Posterior cingulate gyrus (tissue), 11 donors: Measurements from ENCODE around the gene CHN2.

Experiments used
- DNase-seq, 10 donors: peaks; one replicate each; pipeline versions ENCODE4 v3.0.0 to v3.0.0-alpha.2; 2020 to 2021; ENCODE audit warnings: mixed read lengths in 3 of 10
- intact Hi-C: fragments of 100-400 bp; cut with DNase I; formaldehyde crosslinking; loops from one replicate; pipeline ENCODE4 v1.15.1; 2023

Gene CHN2

DNA sequence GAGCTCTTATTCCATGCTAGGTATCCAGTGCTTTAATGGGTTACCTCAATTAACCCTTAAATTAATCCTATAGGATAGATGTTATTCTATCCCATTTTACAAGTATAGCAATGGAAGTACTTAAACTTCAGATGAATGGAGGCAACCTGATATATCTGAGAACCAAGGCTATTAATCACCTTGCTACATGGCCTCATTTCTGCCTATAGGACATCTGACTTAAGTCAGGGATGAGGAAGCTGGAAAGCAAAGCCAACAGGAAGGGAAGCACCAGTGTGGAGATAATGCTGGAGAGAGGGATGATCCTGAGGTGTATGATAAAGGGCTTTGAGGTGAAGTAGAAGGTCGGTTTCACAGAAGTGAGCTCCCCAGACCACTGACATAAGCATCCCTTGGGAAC is 132.3 kb downstream of the CHN2 start:
- no peak for DNase-seq
- intact Hi-C loops, result no loop called here

DNA sequence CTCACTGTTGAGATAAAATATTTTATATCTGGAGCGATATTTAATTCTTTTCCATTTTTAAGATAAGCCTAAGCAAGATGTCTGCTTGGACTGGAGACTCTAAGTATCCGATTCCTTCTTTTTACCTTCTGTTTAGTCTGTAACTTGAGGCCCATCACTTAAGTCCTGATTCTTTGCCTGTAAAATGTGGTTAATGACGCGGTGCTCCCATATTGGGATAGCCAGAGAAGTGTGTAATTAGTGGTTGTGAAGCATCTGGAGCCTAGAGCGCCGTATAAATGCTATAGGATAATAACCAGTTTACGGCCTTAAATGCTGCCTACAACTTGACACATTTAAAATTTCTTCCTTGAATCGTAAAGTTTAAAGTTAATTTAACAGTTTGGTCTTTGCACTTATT is 132.9 kb downstream of the CHN2 start:
- DNase-seq, result no peak
- intact Hi-C loops, result no loop called here

- no peak for DNase-seq
- intact Hi-C loops, result no loop called here
Observed at GRCh38 chr7:29328045-29328444, 133.5 kb downstream of the CHN2 start.

DNA sequence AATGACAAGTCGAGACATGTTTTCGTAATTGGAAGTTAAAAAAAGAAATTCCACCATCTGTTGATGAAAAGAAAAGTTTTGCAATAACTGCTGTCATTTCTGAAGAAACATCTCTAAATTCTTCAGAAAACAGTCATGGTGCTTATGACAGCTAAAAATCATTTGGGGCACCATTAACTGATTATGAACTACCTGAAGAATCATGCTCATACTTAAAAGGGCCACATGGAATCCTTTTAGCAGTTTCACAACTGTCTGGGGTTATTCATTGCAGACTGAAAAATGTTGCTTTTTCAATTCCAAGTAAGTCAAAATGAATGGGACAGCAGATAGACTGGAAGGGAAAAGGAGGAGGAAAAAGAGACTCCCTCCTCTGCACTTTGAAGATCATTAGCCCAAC is 134.2 kb downstream of the CHN2 start:
- DNase-seq, result no peak
- intact Hi-C loops, result no loop called here

- DNase-seq, result no peak
- intact Hi-C loops, result no loop called here
Observed at GRCh38 chr7:29329686-29330085, 135.1 kb downstream of the CHN2 start.

- DNase-seq, result no peak
- intact Hi-C loops, result no loop called here
Observed at GRCh38 chr7:29330136-29330535, 135.6 kb downstream of the CHN2 start.

DNA sequence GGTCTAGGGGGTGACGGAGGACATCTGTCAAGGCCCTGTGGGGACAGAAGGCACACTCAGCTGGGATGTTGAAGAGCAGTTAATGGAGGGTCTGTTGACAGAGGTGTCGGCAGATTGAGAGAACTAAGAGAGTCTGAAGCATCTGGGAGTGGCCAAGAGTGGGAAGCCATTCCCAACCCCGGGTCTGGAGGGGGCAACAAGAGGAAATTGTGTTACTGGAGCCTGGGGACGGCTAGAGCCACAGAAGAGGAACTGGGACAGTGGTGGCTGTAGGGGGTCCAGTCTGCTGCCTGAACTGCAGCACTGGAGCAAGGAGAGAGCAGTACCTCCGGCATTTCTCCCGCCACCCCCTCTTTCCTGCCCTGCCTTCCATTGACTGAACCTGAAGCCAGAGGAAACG is 136.6 kb downstream of the CHN2 start:
- peak in 1 of 10 donors; percentile 51 for DNase-seq
- intact Hi-C loops, result no loop called here

GRCh38 chr7:29332042-29332811 is 137.7 kb downstream of the CHN2 start:
- peak in 3 of 10 donors; percentile 34 to 88 (median 67) for DNase-seq
- intact Hi-C loops, result no loop called here

DNA sequence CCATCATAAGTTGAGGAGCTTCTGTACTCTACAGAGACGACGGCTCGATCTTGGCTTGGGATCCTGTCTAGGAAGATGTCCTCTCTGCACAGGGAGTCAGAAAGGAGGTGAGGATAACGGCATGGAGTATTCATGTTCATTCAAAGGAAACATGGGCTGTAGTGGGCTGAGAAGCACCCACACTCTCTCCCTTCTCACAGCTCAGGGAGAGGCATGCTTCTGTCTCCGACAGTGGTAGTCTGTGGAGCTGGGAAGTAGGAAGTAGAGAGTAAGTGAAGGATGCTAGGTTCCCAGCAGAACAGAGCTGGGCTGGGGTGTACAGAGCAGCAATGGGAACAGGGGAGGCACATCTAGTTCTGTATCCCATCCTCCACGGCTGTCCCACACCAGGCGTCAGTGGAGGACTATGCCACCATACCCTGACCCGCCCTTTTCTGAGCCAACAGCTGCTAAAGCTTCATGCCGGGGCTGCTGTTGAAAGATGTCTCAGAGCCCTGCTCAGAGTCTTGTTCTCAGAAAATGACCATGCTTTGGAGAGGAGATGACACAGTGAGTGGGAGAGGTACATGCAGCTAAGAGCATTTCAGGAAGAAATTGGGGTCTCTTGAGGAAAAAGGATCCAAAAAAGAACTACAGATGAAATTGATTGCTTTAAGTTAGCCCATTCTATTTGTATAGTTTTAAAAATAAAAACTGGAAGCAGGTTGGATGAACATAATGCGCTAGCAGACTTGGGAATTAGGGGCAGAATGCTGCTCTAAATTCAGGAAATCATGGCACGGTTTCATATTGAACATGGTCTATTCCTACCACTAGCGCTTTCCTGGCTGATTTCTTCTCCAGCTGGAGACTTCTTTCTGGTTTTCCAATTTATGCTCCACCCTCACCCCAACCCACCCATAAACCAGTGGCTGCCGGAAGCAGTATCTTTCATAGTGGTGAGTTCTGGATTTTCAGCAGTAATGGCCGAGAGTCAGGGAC is 138.6 kb downstream of the CHN2 start:
- DNase-seq, result peak in 2 of 10 donors; percentile 43 to 88
- intact Hi-C loops, result no loop called here

- DNase-seq, result no peak
Observed at GRCh38 chr7:29335188-29336083, 140.9 kb downstream of the CHN2 start.

GRCh38 chr7:29337546-29338116 is 143.1 kb downstream of the CHN2 start:
- DNase-seq, result no peak
- intact Hi-C loops, result no loop called here

More at GRCh38 chr7:29335188-29336083, 140.9 kb downstream of the CHN2 start:
- intact Hi-C loops, result no loop called here

DNA sequence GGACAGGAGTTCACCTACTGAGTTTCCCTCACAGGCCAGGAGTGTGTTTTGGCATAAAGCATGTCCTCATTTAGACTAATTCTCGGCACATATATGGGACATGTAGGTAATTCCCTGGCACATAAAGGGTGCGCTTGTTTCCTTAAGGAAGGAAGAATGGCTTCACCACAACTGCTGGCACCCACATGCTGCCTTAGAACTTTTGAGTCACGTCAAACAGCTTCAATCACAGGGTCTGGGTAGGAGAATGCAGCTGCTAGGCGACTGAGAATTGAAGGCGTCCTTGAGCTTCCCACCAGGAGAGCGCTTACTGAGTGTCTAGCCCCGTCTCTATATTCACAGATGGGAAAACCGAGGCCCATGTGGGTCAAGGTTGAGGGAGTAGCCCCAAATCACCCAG is 146.1 kb downstream of the CHN2 start:
- intact Hi-C loops, result loop anchor here (10.0 kb wide), 2 partner anchors 236 to 416 kb away; no protein-coding TSS in a partner anchor
- DNase-seq, result no peak

DNA sequence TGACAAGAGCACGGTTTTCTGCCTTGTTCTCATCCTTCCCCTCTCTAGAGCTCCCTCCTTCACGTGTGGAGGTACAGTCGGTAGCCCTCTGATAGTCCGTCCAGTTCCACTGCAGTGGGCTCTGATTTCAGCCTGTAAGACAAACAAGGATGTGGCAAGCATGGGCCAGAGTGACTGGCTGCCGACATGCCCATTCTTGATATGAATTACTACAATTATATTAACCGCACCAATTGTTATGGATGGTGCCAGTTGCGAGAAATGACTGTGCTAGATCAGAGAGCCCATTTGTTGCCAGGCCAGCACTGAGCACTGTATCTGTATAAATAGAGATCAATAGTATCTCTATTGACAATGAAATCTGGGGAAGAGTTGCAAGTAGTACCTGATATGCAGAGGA is 146.6 kb downstream of the CHN2 start:
- DNase-seq, result no peak
- intact Hi-C loops, result loop anchor here (10.0 kb wide), 2 partner anchors 236 to 416 kb away; no protein-coding TSS in a partner anchor

DNA sequence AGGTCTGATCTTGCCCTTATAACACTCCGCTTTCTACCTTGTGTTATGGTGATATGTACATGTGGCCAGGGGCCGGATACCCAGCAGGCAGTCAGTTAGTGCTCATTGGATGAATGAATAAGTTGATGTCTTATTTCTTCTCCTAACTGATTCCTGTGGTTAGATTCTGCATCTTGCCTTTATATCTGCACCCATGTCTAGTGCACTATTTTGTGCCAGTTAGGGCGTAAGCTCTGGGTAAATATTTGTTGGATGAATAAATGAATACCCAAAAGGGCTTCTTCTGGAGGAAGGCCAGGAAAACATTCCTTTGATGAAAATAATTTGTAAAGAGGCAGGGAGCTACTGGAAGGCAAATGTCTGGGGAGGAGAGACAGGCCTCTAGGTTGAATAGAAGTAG is 148.2 kb downstream of the CHN2 start:
- intact Hi-C loops, result loop anchor here (10.0 kb wide), 2 partner anchors 238 to 418 kb away; no protein-coding TSS in a partner anchor
- no peak for DNase-seq

GRCh38 chr7:29343399-29343798 is 148.8 kb downstream of the CHN2 start:
- DNase-seq, result no peak
- intact Hi-C loops, result loop anchor here (10.0 kb wide), 2 partner anchors 239 to 419 kb away; no protein-coding TSS in a partner anchor

GRCh38 chr7:29344334-29344978 is 149.9 kb downstream of the CHN2 start:
- DNase-seq, result no peak
- intact Hi-C loops, result loop anchor here (2.0 to 10.0 kb wide), 3 partner anchors 156 to 420 kb away; no protein-coding TSS in a partner anchor

DNA sequence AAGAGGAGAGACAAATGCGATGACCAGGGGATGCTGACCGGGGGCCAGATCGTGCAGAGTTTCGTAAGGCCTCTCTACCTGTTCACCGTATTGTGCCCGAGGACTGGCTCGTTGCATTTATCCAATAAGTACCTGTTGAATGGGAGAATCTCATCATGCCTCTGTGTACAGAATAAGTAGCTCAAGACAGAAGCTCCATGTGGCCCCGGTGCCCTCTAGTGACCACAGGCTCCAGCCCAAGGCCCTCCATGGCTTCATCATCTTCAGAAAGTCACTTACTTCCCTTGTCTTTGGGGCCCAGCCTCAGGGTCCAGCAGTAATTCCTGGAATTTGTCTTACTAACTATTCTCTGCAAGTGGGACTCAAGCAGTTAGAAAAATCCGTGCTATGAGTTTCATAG is 151.0 kb downstream of the CHN2 start:
- intact Hi-C loops, result loop anchor here (2.0 to 10.0 kb wide), 3 partner anchors 157 to 421 kb away; no protein-coding TSS in a partner anchor
- peak; percentile 35 to 96 (median 68) for DNase-seq

GRCh38 chr7:29346231-29346978 is 151.8 kb downstream of the CHN2 start:
- peak in 1 of 10 donors; percentile 14 for DNase-seq
- intact Hi-C loops, result loop anchor here (10.0 kb wide), 2 partner anchors 242 to 422 kb away; no protein-coding TSS in a partner anchor
